Measurements from ENCODE around the gene SPRR3.

The SPRR3 gene

DNA sequence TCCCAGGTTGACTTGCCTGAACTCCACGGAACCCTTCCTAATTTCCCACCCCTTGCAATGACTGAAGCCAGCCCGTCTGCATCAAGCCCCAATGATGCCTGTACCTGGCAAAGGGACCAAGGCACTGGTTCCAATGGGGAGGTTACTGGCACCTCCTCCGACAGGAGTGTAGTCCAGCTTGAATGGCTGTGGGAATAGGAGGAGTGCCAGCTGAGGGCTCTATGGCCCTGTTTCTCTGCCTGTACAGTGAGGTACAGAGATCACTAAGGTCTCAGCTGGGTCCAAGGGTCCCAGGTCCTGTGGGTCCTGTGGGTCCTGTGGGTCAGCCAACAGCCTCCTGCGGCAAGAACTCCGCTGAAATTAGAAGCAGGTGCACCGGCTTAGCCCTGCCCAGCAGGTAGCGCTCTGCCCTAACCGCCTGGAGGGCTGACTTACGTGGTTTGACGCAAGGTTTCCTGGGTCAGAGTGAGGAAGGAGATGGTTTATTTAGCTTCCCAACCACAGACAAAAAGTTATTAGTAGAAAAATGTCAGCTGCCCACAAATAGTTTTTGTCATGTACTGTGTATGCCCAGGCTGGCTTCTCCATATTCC lies 41.0 kb upstream of the SPRR3 start:
- no peak for TF ChIP-seq HDGF (IDR thresholded peaks at IDR 0.05; ENCODE audit: borderline replicate concordance)
- no peak for TF ChIP-seq BHLHE40 (IDR thresholded peaks at IDR 0.05; ENCODE audit: borderline replicate concordance)
- no peak for TF ChIP-seq ELF4 (IDR thresholded peaks at IDR 0.05)
- TF ChIP-seq FOXM1 (IDR thresholded peaks at IDR 0.05; ENCODE audit: borderline replicate concordance), result no peak
- TF ChIP-seq L3MBTL2 (conservative IDR thresholded peaks at IDR 0.05), result no peak
- TF ChIP-seq ARNT (IDR thresholded peaks at IDR 0.05), result no peak
- TF ChIP-seq NFRKB (IDR thresholded peaks at IDR 0.05), result no peak
- TF ChIP-seq ZNF384 (IDR thresholded peaks at IDR 0.05), result no peak
- TF ChIP-seq TARDBP (IDR thresholded peaks at IDR 0.05), result no peak
- no peak for TF ChIP-seq LEF1 (IDR thresholded peaks at IDR 0.05; ENCODE audit: borderline replicate concordance)
- no peak for TF ChIP-seq CTBP1 (IDR thresholded peaks at IDR 0.05; ENCODE audit: borderline replicate concordance)
- TF ChIP-seq SP1 (IDR thresholded peaks at IDR 0.05), result no peak
- DNase-seq (ENCODE audit: extremely low spot score), result peak; percentile 18
- CTCF ChIA-PET, result no interaction called here
- POLR2A ChIA-PET, result no interaction called here

DNA sequence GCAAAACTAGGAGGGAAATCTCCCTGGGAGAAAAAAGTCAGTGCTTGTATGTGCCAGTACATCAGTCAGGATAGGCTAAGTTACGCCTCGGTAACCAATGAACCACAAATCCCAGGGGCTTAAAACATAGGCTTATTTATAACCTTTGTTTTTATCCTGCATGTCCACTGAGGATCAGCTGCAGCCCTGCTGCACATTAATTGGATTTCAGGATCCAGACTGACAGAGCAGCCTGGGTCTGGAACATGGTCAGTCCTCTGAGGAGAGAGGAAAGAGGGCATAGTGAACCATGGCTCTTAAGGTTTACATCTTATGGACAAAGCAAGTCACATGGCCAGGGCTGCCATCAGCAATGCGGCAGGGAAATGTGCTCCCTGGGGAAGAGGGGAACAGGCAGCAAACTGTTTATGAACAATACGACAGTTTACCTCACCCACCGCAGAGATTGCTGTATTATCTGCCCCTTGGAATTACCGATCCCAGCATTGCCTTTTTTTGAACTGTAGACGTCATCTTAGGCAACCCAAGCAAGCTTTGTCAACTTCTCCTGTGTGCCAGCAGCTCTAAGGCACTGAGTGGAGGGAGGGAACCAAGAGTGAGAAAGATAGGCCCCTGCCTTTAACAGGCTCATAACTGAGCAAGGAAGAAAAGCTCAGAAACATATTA lies 40.2 kb upstream of the SPRR3 start:
- DNase-seq (ENCODE audit: extremely low spot score), result no peak
- CTCF ChIA-PET, result interaction anchor here (0.6 kb wide), 1 partner anchor 247 kb away, joined by 7 read pairs; no protein-coding TSS in a partner anchor
- TF ChIP-seq LEF1 (IDR thresholded peaks at IDR 0.05; ENCODE audit: borderline replicate concordance), result no peak
- no peak for TF ChIP-seq FOXA1 (IDR thresholded peaks at IDR 0.05)
- TF ChIP-seq BHLHE40 (IDR thresholded peaks at IDR 0.05; ENCODE audit: borderline replicate concordance), result no peak
- TF ChIP-seq SP1 (IDR thresholded peaks at IDR 0.05), result no peak
- no peak for TF ChIP-seq L3MBTL2 (conservative IDR thresholded peaks at IDR 0.05)
- TF ChIP-seq FOXK2 (IDR thresholded peaks at IDR 0.05), result no peak
- TF ChIP-seq TARDBP (IDR thresholded peaks at IDR 0.05), result no peak
- TF ChIP-seq ZNF384 (IDR thresholded peaks at IDR 0.05), result no peak
- TF ChIP-seq, protein P1, sequence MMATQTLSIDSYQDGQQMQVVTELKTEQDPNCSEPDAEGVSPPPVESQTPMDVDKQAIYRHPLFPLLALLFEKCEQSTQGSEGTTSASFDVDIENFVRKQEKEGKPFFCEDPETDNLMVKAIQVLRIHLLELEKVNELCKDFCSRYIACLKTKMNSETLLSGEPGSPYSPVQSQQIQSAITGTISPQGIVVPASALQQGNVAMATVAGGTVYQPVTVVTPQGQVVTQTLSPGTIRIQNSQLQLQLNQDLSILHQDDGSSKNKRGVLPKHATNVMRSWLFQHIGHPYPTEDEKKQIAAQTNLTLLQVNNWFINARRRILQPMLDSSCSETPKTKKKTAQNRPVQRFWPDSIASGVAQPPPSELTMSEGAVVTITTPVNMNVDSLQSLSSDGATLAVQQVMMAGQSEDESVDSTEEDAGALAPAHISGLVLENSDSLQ (IDR thresholded peaks at IDR 0.05), result no peak
- TF ChIP-seq ARNT (IDR thresholded peaks at IDR 0.05), result no peak
- no peak for TF ChIP-seq ELF4 (IDR thresholded peaks at IDR 0.05)
- TF ChIP-seq SUZ12 (IDR thresholded peaks at IDR 0.05), result no peak
- no peak for TF ChIP-seq CTBP1 (IDR thresholded peaks at IDR 0.05; ENCODE audit: borderline replicate concordance)
- no peak for TF ChIP-seq HDGF (IDR thresholded peaks at IDR 0.05; ENCODE audit: borderline replicate concordance)
- TF ChIP-seq FOXM1 (IDR thresholded peaks at IDR 0.05; ENCODE audit: borderline replicate concordance), result no peak
- TF ChIP-seq NFRKB (IDR thresholded peaks at IDR 0.05), result no peak
- POLR2A ChIA-PET, result no interaction called here

DNA sequence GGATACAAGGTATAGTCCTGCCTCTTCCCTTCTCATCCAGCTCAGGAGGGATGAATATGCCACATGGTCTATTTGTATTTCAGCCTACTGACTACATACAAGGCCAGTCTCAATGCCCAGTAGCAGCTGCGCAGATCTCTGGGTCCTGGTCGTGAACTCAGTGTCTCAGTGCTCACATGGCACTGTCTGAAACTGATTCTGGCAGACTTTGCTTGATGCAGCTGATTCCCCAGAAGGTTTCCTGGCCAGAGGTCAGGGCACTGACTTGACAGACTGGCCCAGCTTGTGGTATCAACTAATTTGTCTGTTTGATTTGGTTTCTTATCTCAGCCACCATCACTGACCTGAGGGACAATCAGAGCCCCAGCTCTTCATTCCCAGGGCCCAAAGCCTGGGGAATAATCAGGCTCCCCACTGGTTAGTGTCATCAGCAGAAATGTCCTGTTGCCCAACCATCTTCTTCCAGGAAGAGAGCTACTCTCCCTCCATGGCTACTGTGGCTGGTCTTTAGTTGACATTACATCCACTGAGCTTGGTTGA lies 38.6 kb upstream of the SPRR3 start:
- TF ChIP-seq ZNF384 (IDR thresholded peaks at IDR 0.05) (no peak), SP1 (IDR thresholded peaks at IDR 0.05) (no peak), HDGF (IDR thresholded peaks at IDR 0.05; ENCODE audit: borderline replicate concordance) (no peak), CTBP1 (IDR thresholded peaks at IDR 0.05; ENCODE audit: borderline replicate concordance) (no peak), ARNT (IDR thresholded peaks at IDR 0.05) (no peak)
- CTCF ChIA-PET, result no interaction called here
- no peak for DNase-seq (ENCODE audit: extremely low spot score)
- POLR2A ChIA-PET, result no interaction called here

DNA sequence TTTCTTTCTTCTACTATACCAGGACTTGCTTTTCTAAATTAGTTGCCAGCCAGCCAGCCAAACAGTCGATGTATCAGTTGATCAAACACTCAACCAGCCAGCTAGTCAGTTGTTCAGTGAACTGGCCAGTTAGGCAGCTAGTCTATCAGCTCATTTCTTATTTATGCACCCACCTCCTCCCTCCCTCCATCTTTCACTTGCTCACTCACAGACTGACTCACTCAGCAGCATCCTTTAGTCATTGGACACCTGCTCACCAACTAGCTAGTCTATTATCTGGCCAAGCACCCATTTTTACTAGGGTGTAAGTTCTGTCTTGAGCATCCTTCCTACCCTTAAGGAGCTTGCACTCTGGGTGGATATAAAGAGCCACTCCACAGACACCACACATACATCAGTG lies 37.0 kb upstream of the SPRR3 start:
- ChIA-PET CTCF (no interaction called here), POLR2A (no interaction called here)
- TF ChIP-seq ELF4 (IDR thresholded peaks at IDR 0.05) (no peak), ARNT (IDR thresholded peaks at IDR 0.05) (no peak), FOXK2 (IDR thresholded peaks at IDR 0.05) (no peak), NFRKB (IDR thresholded peaks at IDR 0.05) (no peak)
- DNase-seq (ENCODE audit: extremely low spot score), result no peak

DNA sequence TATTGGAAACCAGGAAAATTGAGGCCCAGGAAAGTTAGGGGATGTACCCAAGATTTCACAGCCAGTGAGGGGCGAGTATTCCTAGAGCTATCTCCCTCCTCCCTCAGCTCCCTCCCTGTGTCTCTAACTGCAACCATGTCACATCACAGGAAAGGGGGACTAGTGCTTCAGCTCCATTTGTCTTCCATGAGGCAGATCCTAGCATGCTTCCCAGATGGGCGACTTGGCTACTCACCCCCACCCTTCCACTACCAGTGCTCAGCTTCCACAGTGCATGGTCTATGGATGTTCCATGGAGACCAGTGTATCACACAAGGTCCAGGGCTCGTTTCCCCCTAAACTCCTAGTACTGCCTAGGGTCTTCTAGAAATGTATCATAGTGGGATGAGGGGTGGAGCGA lies 35.7 kb upstream of the SPRR3 start:
- TF ChIP-seq ZNF384 (IDR thresholded peaks at IDR 0.05) (no peak), SP1 (IDR thresholded peaks at IDR 0.05) (no peak), SUZ12 (IDR thresholded peaks at IDR 0.05) (no peak), ARNT (IDR thresholded peaks at IDR 0.05) (no peak), BHLHE40 (IDR thresholded peaks at IDR 0.05; ENCODE audit: borderline replicate concordance) (no peak), L3MBTL2 (conservative IDR thresholded peaks at IDR 0.05) (no peak)
- no peak for DNase-seq (ENCODE audit: extremely low spot score)
- ChIA-PET POLR2A (no interaction called here), CTCF (no interaction called here)

DNA sequence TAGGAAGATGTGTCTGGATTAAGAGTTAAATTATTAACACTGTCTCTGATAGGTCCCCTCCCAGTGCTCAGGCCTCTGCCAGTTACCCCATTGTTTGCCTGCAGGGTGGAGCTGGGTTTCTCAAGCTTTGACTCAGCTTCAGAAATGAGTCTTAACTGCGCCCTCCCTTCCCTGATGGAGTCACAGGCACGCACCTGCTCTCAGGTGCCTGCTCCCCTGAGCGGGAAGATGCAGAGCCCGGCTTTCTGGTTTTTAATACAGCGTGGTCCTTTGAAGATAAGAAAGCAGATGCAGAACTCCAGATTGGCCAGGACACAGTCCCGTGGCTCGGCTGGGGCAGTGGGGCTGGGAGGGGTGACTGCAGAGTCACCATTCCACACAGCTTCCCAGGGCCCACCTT lies 34.3 kb upstream of the SPRR3 start:
- TF ChIP-seq FOXM1 (IDR thresholded peaks at IDR 0.05; ENCODE audit: borderline replicate concordance), result no peak
- TF ChIP-seq FOXA1 (IDR thresholded peaks at IDR 0.05), result no peak
- TF ChIP-seq TARDBP (IDR thresholded peaks at IDR 0.05), result no peak
- CTCF ChIA-PET, result no interaction called here

DNA sequence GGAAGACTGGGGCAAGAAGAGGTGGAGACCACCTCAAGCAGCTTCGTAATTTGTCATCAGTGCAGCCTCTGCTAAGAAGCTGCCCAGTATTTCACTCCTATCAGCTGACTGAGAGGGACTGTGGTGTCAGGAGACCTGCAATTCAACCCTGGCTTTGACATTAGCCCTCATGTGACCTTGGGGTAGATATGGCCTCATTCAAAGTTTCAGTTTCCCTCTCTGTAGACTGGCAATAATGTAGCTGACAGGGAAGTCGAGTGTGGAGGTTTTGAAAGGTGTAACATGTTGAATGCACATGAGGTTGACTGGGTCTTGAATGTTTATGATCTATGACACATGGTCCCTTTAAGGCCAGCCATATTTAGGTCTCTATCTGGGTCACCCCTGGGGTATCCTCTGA lies 33.3 kb upstream of the SPRR3 start:
- ChIA-PET CTCF (interaction anchor here (0.7 kb wide), 1 partner anchor 206 kb away, joined by 3 read pairs; no protein-coding TSS in a partner anchor), POLR2A (no interaction called here)
- TF ChIP-seq SP1 (IDR thresholded peaks at IDR 0.05) (no peak), NFRKB (IDR thresholded peaks at IDR 0.05) (no peak), LEF1 (IDR thresholded peaks at IDR 0.05; ENCODE audit: borderline replicate concordance) (no peak), FOXK2 (IDR thresholded peaks at IDR 0.05) (no peak), L3MBTL2 (conservative IDR thresholded peaks at IDR 0.05) (no peak), SUZ12 (IDR thresholded peaks at IDR 0.05) (no peak), FOXM1 (IDR thresholded peaks at IDR 0.05; ENCODE audit: borderline replicate concordance) (no peak), FOXA1 (IDR thresholded peaks at IDR 0.05) (no peak)
- TF ChIP-seq, protein P1 (IDR thresholded peaks at IDR 0.05), result no peak
- no peak for DNase-seq (ENCODE audit: extremely low spot score)

More for the DNA sequence above, 34.3 kb upstream of the SPRR3 start:
- POLR2A ChIA-PET, result no interaction called here
- DNase-seq (ENCODE audit: extremely low spot score), result no peak
